Chondrocyte (in vitro differentiated cells): ENCODE data around the gene TRPM2. TPM values are rescaled to one million over a fixed set of nuclear protein-coding genes. Genes with fewer than 3 reads are reported as not detected.
A peak's percentile ranks its signal among the peaks of the same experiment; 100 is the strongest.

ENCODE experiments used
- DNase-seq: peaks from one replicate; pipeline ENCODE4 v3.0.0; 2021; ENCODE audit warnings: mixed read lengths, low spot score
- H3K27ac Mint-ChIP-seq: one replicate; pipeline ENCODE4 v1.8.0; 2021; ENCODE audit warnings: mild to moderate bottlenecking, moderate library complexity, mixed read lengths; ENCODE audit not compliant: unreplicated experiment
- H3K27me3 Mint-ChIP-seq: 2 replicates; pipeline ENCODE4 v1.8.0; 2021; ENCODE audit warnings: low read depth, mixed read lengths
- H3K36me3 Mint-ChIP-seq: 2 replicates; pipeline ENCODE4 v1.8.0; 2021; ENCODE audit warnings: low read depth, mixed read lengths
- H3K4me1 Mint-ChIP-seq: 2 replicates; pipeline ENCODE4 v1.8.0; 2021; ENCODE audit warnings: low read depth, mild to moderate bottlenecking, mixed read lengths
- H3K4me3 Mint-ChIP-seq: one replicate; pipeline ENCODE4 v1.8.0; 2021; ENCODE audit warnings: mild to moderate bottlenecking, moderate library complexity, mixed read lengths; ENCODE audit not compliant: unreplicated experiment
- H3K9me3 Mint-ChIP-seq: 2 replicates; pipeline ENCODE4 v1.8.0; 2021; ENCODE audit warnings: low read depth, mixed read lengths
- long read RNA-seq: library from polyadenylated mRNA; stranded (forward); transcript quantifications from one replicate; pipeline ENCODE4 v2.0.0, GENCODE V29; 2021
- total RNA-seq: library from RNA; stranded (reverse); gene quantifications from 3 replicates; pipeline ENCODE4 v1.2.1, GENCODE V29; 2021
- TF ChIP-seq, protein P1 (sequence below): fragments of 200-600 bp; sonication (generic); IDR thresholded peaks from 2 replicates; pipeline ENCODE4 v1.5.0; 2021; ENCODE audit warnings: antibody characterized with exemption, mild to moderate bottlenecking, moderate library complexity

Gene TRPM2
- total RNA-seq: 0.21 to 0.32 TPM in 2 of 3 replicates, not detected in the other
- long read RNA-seq, partial matches to known transcripts: 2 of 4 reads
- long read RNA-seq, other reads (novel, unspliced or antisense): 2 of 4 reads

DNA sequence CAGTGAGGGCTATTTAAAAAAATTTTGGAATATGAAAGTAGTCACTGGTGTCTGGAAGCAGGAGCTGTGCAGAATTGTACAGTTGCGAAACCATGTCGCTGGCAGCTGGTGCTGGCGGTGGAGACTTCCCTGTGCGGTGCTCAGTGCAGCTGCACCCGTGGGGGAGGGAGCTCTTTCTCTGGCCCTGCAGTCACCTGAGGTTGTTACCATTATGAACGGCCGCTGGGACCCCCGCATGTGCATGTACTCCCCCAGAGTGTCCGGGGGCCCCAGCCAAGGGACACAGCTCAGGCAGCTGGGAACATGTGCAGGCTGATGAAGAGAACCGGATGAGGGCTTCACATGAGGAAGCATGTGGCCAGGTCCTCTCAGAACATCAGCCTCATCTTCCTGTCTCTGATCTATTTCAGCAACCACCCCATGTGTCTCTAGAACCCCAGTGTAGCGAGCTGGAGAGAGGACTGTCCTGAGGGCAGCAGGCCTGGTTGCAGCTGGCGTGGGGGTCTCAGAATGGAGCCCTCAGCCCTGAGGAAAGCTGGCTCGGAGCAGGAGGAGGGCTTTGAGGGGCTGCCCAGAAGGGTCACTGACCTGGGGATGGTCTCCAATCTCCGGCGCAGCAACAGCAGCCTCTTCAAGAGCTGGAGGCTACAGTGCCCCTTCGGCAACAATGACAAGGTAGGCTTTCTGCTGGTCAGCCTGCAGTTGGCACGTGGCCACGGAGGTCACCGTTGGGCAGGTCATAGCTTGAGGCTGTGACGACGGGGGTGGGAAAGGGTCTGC is at the start of gene TRPM2:
TRPM2 (plus strand) TSS at position 431 of the 780 bp plus-strand sequence; CDS start at position 511, 80 bp downstream.
- Mint-ChIP-seq H3K9me3 (no peaks in the 10 kb centered on the region), H3K36me3 (no peaks in the 10 kb centered on the region), H3K4me3 (no peak within 1 kb of the TSS), H3K27me3 (peaks cover 21% of the 10 kb centered on the region), H3K4me1 (no peaks in the 10 kb centered on the region), H3K27ac (no peak within 1 kb of the TSS)
- TF ChIP-seq, protein P1, sequence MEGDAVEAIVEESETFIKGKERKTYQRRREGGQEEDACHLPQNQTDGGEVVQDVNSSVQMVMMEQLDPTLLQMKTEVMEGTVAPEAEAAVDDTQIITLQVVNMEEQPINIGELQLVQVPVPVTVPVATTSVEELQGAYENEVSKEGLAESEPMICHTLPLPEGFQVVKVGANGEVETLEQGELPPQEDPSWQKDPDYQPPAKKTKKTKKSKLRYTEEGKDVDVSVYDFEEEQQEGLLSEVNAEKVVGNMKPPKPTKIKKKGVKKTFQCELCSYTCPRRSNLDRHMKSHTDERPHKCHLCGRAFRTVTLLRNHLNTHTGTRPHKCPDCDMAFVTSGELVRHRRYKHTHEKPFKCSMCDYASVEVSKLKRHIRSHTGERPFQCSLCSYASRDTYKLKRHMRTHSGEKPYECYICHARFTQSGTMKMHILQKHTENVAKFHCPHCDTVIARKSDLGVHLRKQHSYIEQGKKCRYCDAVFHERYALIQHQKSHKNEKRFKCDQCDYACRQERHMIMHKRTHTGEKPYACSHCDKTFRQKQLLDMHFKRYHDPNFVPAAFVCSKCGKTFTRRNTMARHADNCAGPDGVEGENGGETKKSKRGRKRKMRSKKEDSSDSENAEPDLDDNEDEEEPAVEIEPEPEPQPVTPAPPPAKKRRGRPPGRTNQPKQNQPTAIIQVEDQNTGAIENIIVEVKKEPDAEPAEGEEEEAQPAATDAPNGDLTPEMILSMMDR: no peak
- DNase-seq: no peak

DNA sequence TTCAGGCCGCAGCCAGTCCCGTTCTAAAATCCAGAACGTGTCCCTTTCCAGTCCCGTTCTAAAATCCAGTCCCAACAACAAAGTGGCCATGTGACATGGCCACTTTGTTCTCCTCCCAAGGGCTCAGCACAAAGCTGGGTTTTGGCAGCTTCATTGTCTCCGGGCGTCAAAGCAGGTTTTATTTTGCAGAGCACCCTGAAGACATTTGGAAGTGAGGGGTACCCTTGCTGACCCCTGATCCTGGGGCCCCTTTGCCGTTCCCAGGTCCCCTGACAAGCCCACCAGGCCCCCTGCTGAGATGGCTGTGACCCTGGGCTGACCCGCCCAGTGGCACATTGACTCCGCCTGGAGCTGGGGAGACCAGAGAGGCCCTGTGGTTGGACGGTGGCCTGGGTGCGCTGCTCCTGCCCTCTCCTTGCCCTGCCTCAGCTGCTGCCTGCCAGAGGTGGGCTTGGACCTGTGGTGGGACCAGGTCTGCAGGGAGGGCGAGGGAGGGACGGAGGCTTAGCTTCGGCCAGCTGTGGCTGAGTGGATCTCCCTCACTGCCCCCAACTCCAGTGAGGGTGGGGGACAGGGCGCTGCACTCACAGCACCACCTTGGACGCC is 49.3 kb upstream of the TRPM2 start:
- DNase-seq: no peak
- Mint-ChIP-seq H3K4me3 (no peak overlapping the region), H3K27ac (no peak overlapping the region), H3K36me3 (peaks cover 5% of the 10 kb centered on the region), H3K4me1 (peaks cover 35% of the 10 kb centered on the region), H3K9me3 (no peaks in the 10 kb centered on the region), H3K27me3 (no peaks in the 10 kb centered on the region)
- TF ChIP-seq, protein P1: no peak

- Mint-ChIP-seq H3K4me1 (peaks cover 31% of the 10 kb centered on the region), H3K27me3 (no peaks in the 10 kb centered on the region), H3K9me3 (no peaks in the 10 kb centered on the region), H3K4me3 (no peak overlapping the region), H3K27ac (peak overlapping the region; percentile 49), H3K36me3 (peaks cover 5% of the 10 kb centered on the region)
- no peak for DNase-seq
- TF ChIP-seq, protein P1: peak; percentile 80
These were observed 48.5 kb upstream of the TRPM2 start for GRCh38 chr21:44304877-44305293.

GRCh38 chr21:44305691-44306090 is 47.7 kb upstream of the TRPM2 start:
- no peak for DNase-seq
- H3K4me1 Mint-ChIP-seq: peaks cover 31% of the 10 kb centered on the region
- H3K4me3 Mint-ChIP-seq: no peak overlapping the region
- H3K36me3 Mint-ChIP-seq: peaks cover 5% of the 10 kb centered on the region
- TF ChIP-seq, protein P1: no peak
- no peak overlapping the region for H3K27ac Mint-ChIP-seq
- H3K9me3 Mint-ChIP-seq: no peaks in the 10 kb centered on the region
- no peaks in the 10 kb centered on the region for H3K27me3 Mint-ChIP-seq

DNA sequence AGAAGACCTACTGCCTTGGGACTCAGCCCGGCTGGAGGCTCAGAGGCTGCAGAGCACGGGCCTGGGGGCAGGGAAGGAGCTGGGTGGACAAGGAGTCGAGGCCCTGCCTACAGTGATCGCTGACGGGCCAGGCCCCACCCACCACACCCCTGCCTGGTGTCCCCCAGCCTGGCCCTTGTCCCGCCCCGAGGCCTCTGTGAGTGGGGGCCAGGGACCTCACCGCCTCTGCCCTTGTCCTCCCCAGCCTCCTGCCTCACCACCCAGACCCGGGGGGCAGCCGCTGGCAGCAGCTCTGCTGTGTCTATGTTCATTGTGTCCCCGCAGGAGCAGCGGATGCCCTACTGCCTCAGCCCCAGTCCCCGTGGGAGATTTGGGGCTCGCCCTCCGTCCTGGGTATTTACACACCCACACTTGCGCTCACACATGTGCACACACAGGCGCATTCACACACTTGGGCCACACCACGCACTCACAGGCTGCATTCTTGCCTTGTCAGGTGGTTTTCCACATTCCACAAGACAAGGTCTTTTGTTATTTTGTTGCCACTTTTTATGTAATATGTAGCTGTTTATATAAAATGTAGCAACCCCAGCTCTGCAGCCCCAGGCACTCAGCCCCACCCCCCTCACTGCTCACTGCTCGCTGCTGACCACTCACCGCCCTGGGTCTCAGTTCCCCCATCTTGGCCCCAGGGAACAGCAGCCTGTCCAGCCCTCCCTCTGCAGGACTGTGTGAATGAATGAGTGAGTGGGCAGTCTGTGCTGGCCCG is 46.3 kb upstream of the TRPM2 start:
- peaks cover 16% of the 10 kb centered on the region for H3K4me1 Mint-ChIP-seq
- H3K36me3 Mint-ChIP-seq: peaks cover 10% of the 10 kb centered on the region
- TF ChIP-seq, protein P1: no peak
- H3K27me3 Mint-ChIP-seq: no peaks in the 10 kb centered on the region
- no peaks in the 10 kb centered on the region for H3K9me3 Mint-ChIP-seq
- no peak overlapping the region for H3K4me3 Mint-ChIP-seq
- H3K27ac Mint-ChIP-seq: no peak overlapping the region
- DNase-seq: no peak
